ENCODE data around the gene MRPS27. TPM values are rescaled to one million over a fixed set of nuclear protein-coding genes. Genes with fewer than 3 reads are reported as not detected.

The MRPS27 gene
- total RNA-seq, 1 donor from 2014 or later: 39.5 TPM

- DNase-seq (ENCODE audit: low spot score): no peak
- intact Hi-C loops (cut with DNase I): no loop called here
- ATAC-seq: peak; percentile 64
These were observed 75.1 kb downstream of the MRPS27 start for GRCh38 chr5:72244862-72245371.

- no peak for DNase-seq (ENCODE audit: low spot score)
- ATAC-seq: no peak
- intact Hi-C loops (cut with DNase I): no loop called here
These were observed 76.3 kb downstream of the MRPS27 start for GRCh38 chr5:72243706-72244105.

GRCh38 chr5:72242796-72243475, 77.1 kb downstream of the MRPS27 start:
- no peak for ATAC-seq
- DNase-seq (ENCODE audit: low spot score): no peak
- intact Hi-C loops (cut with DNase I): no loop called here

GRCh38 chr5:72241346-72242003, 78.6 kb downstream of the MRPS27 start:
- DNase-seq (ENCODE audit: low spot score) (no peak), ATAC-seq (peak; percentile 43)
- intact Hi-C loops (cut with DNase I): no loop called here

- DNase-seq (ENCODE audit: low spot score): no peak
- ATAC-seq: no peak
- intact Hi-C loops (cut with DNase I): no loop called here
These were observed 81.2 kb downstream of the MRPS27 start for GRCh38 chr5:72238712-72239445.

GRCh38 chr5:72237879-72238278, 82.2 kb downstream of the MRPS27 start:
- intact Hi-C loops (cut with DNase I): no loop called here
- DNase-seq (ENCODE audit: low spot score): no peak
- ATAC-seq: no peak

GRCh38 chr5:72237415-72237814, 82.6 kb downstream of the MRPS27 start:
- intact Hi-C loops (cut with DNase I): no loop called here
- no peak for DNase-seq (ENCODE audit: low spot score)
- ATAC-seq: no peak

- intact Hi-C loops (cut with DNase I): no loop called here
- DNase-seq (ENCODE audit: low spot score) (no peak), ATAC-seq (no peak)
These were observed 84.3 kb downstream of the MRPS27 start for GRCh38 chr5:72235725-72236124.

GRCh38 chr5:72234868-72235267, 85.2 kb downstream of the MRPS27 start:
- no peak for ATAC-seq
- intact Hi-C loops (cut with DNase I): no loop called here
- DNase-seq (ENCODE audit: low spot score): no peak

GRCh38 chr5:72234265-72234700, 85.8 kb downstream of the MRPS27 start:
- ATAC-seq: peak; percentile 39
- DNase-seq (ENCODE audit: low spot score): no peak
- intact Hi-C loops (cut with DNase I): no loop called here

GRCh38 chr5:72233835-72234234, 86.2 kb downstream of the MRPS27 start:
- intact Hi-C loops (cut with DNase I): no loop called here
- ATAC-seq (no peak), DNase-seq (ENCODE audit: low spot score) (no peak)

GRCh38 chr5:72232838-72233237, 87.2 kb downstream of the MRPS27 start:
- intact Hi-C loops (cut with DNase I): no loop called here
- DNase-seq (ENCODE audit: low spot score): no peak
- no peak for ATAC-seq

GRCh38 chr5:72231991-72232703, 87.9 kb downstream of the MRPS27 start:
- DNase-seq (ENCODE audit: low spot score): no peak
- no peak for ATAC-seq
- intact Hi-C loops (cut with DNase I): no loop called here

GRCh38 chr5:72228960-72229359, 91.1 kb downstream of the MRPS27 start:
- ATAC-seq (no peak), DNase-seq (ENCODE audit: low spot score) (no peak)
- intact Hi-C loops (cut with DNase I): no loop called here

- DNase-seq (ENCODE audit: low spot score) (no peak), ATAC-seq (no peak)
- intact Hi-C loops (cut with DNase I): no loop called here
These were observed 93.1 kb downstream of the MRPS27 start for GRCh38 chr5:72226950-72227349.

- DNase-seq (ENCODE audit: low spot score) (no peak), ATAC-seq (no peak)
- intact Hi-C loops (cut with DNase I): no loop called here
These were observed 94.3 kb downstream of the MRPS27 start for GRCh38 chr5:72225741-72226140.

- intact Hi-C loops (cut with DNase I): no loop called here
- DNase-seq (ENCODE audit: low spot score) (no peak), ATAC-seq (no peak)
These were observed 95.0 kb downstream of the MRPS27 start for GRCh38 chr5:72224946-72225463.

- no peak for ATAC-seq
- DNase-seq (ENCODE audit: low spot score): no peak
- intact Hi-C loops (cut with DNase I): no loop called here
These were observed 96.7 kb downstream of the MRPS27 start for GRCh38 chr5:72223371-72223770.

GRCh38 chr5:72222521-72222920, 97.5 kb downstream of the MRPS27 start:
- DNase-seq (ENCODE audit: low spot score) (no peak), ATAC-seq (no peak)
- intact Hi-C loops (cut with DNase I): no loop called here

Measured in sciatic nerve (tissue), 2 donors.